H1 (cell line): ENCODE measurements around the gene PKNOX1. TPM values are rescaled to one million over a fixed set of nuclear protein-coding genes. Genes with fewer than 3 reads are reported as not detected.

Experiments
- CEBPB ChIP-seq: IDR thresholded peaks from 2 replicates; pipeline ENCODE4 v1.6.1; 2012; ENCODE audit warnings: low read depth, low read length
- GTF2F1 ChIP-seq: IDR thresholded peaks from 2 replicates; pipeline ENCODE4 v1.6.1; 2012; ENCODE audit warnings: low read depth, low read length, improper control_type of control experiment, borderline replicate concordance
- HDAC2 ChIP-seq, 2 experiments: fragments of 300-600 bp in 1 of 2; sonication (generic) in 1 of 2; IDR thresholded peaks; 2 replicates each; pipeline ENCODE4 v1.6.1; 2011 to 2012; ENCODE audit warnings: low read depth in 2 of 2, low read length in 2 of 2, mild to moderate bottlenecking in 2 of 2, moderate library complexity in 2 of 2, borderline replicate concordance in 1 of 2, inconsistent platforms in 1 of 2
- KDM5A ChIP-seq: fragments of 200-600 bp; IDR thresholded peaks from 2 replicates; pipeline ENCODE4 v1.7.1; 2012; ENCODE audit warnings: mild to moderate bottlenecking, low read length, inconsistent platforms, mixed read lengths
- SIRT6 ChIP-seq: IDR thresholded peaks from one replicate; pipeline ENCODE4 v1.7.1; 2012; ENCODE audit warnings: low read length, inconsistent platforms
- SIX5 ChIP-seq: IDR thresholded peaks from 2 replicates; pipeline ENCODE4 v1.6.1; 2011; ENCODE audit warnings: mild to moderate bottlenecking, low read depth, low read length
- polyA plus RNA-seq, 7 experiments: library from polyadenylated mRNA; depleted of rRNA in 3 of 7; stranded (reverse) in 5 of 7; unstranded in 2 of 7; fragments of >200 nt in 5 of 7; fragments of 200-250 nt in 2 of 7; gene quantifications; 1 replicate in 5 of 7; 2 replicates in 1 of 7; 4 replicates in 1 of 7; pipeline versions ENCODE4 v1.2.1 to v1.2.3, GENCODE V29; 2011 to 2013; ENCODE audit warnings: missing spikeins in 2 of 7, mixed read lengths in 2 of 7
- total RNA-seq: library from RNA; stranded (reverse); fragmentation: NEBNext Ultra II Directional; extraction: Animal tissue kit (Norgen Biotek cat#: 25700); gene quantifications from 2 replicates; pipeline ENCODE4 v1.2.1, GENCODE V29; 2021

Gene PKNOX1
- total and polyA plus RNA-seq, 2 of the 8 experiments (the other 6 are each of a cell fraction or from before 2014, with no cell fraction given): 20.4 to 31.9 TPM

DNA sequence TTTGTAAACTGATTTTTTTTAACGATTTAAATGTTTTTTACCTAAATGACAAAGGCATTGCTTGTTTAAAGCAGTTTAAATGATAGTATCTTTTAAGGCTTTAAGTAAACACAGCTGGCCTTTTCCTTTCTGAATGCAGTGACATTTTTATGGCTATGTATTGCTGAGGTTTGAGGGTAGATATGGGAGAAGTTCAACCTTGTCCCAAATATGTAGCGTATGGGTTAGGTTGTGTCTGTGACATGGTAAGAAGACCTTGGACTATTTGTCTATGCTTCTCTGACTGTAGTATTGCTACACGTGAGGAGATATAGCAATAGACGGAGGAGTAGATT is 32.5 kb downstream of the PKNOX1 start (continued):
- TF ChIP-seq KDM5A (no peak), HDAC2 (IDR thresholded peaks at IDR 0.05; ENCODE audit: borderline replicate concordance in 1 of 2, low read depth in 2 of 2, low read length in 2 of 2) (no peak), GTF2F1 (no peak), SIX5 (no peak), CEBPB (no peak), SIRT6 (no peak)
